Endothelial cell of umbilical vein (primary cell): Measurements from ENCODE around the gene SLC7A11.

Source experiments
- CTCF ChIP-seq, 2 donors: IDR thresholded peaks; 1 replicate in 1 of 2; 2 replicates in 1 of 2; pipeline ENCODE4 v1.5.1; 2011; ENCODE audit warnings: low read length in 2 of 2, mild to moderate bottlenecking in 2 of 2, moderate library complexity in 2 of 2, control low read depth in 1 of 2, inconsistent platforms in 1 of 2, low read depth in 1 of 2; ENCODE audit not compliant: insufficient read depth in 1 of 2; ENCODE audit errors: extremely low read depth in 1 of 2
- EZH2 ChIP-seq: IDR thresholded peaks from 2 replicates; pipeline ENCODE4 v1.6.1; 2012; ENCODE audit warnings: borderline replicate concordance, low read depth, mild to moderate bottlenecking, moderate library complexity, low read length, inconsistent platforms; ENCODE audit not compliant: severe bottlenecking
- FOS ChIP-seq: IDR thresholded peaks from 2 replicates; pipeline ENCODE4 v1.6.1; 2011; ENCODE audit warnings: mild to moderate bottlenecking, low read length, moderate library complexity, borderline replicate concordance; ENCODE audit not compliant: insufficient read depth
- JUN ChIP-seq: IDR thresholded peaks from 2 replicates; pipeline ENCODE4 v1.6.1; 2011; ENCODE audit warnings: borderline replicate concordance, low read depth; ENCODE audit not compliant: insufficient read length, insufficient read depth
- MAX ChIP-seq: IDR thresholded peaks from 2 replicates; pipeline ENCODE4 v1.6.1; 2011; ENCODE audit not compliant: insufficient read depth, insufficient read length
- MYC ChIP-seq: IDR thresholded peaks from one replicate; pipeline ENCODE4 v1.6.1; 2011; ENCODE audit warnings: mild to moderate bottlenecking, low read depth, low read length
- POLR2A ChIP-seq: IDR thresholded peaks from 2 replicates; pipeline ENCODE4 v1.6.1; 2012; ENCODE audit warnings: low read depth, mild to moderate bottlenecking, control low read depth, low read length
- POLR2AphosphoS5 ChIP-seq: IDR thresholded peaks from 2 replicates; pipeline ENCODE4 v1.6.1; 2012; ENCODE audit warnings: low read depth, mild to moderate bottlenecking, control low read depth, low read length, moderate library complexity; ENCODE audit not compliant: insufficient read depth

DNA sequence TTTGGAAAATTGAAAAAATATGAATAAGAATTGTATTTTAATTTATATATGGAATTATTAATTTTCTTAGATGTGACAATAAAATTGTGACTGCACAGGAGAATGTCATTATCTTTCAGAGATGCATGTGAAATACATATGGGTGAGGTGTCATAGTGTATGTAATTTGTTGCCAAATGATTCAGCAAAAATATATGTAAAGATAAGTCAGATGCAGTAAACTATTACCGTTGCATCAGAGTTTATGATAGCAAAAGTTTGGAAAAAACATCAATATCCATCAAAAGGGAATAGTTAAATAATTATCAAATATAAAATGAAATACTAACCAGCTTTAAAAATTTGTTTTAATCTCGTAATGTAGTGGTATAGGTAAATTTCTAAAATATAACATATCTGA lies 10.4 kb upstream of the SLC7A11 start:
- TF ChIP-seq CTCF (IDR thresholded peaks at IDR 0.05; ENCODE audit: extremely low read depth in 1 of 2, insufficient read depth in 1 of 2, low read depth in 1 of 2, low read length in 2 of 2), result no peak
- no peak for TF ChIP-seq POLR2AphosphoS5
- no peak for TF ChIP-seq POLR2A
- TF ChIP-seq JUN, result no peak
- no peak for TF ChIP-seq EZH2
- TF ChIP-seq MAX, result no peak
- TF ChIP-seq FOS, result no peak
- no peak for TF ChIP-seq MYC
